NCI-H748 treated with DMSO at 0.1 percent for 48 hours (cell line): ENCODE measurements around the gene ZBTB8A.

ENCODE experiments used
- DNase-seq: peaks from one replicate; lab custom pipeline; 2025; lab: John Stamatoyannopoulos, UW

The ZBTB8A gene

DNA sequence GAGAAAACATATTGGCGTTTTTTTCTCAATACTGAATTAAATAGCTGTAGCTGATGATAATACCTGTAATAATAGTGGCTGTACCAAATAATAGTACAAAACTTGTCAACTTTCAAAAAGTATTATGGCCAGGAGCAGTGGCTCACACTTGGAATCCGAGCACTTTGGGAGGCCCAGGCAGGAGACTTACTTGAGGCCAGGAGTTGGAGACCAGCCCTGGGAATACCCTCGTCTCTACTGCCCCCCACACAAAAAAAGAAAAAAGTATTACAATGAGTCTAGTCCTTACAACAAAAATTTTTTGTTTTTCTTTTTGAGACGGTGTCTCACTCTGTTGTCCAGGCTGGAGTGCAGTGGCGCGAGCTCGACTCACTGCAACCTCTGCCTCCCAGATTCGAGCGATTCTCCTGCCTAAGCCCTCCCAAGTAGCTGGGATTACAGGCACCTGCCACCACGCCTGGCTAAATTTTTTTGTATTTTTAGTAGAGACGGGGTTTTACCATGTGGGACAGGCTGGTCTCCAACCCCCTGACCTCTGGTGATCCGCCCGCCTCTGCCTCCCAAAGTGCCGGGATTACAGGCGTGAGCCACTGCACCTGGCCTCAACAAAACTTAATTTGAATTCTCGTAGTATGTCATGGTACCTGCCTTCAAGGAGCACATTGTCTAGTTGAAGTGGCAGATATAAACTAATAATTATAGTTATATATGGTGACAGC lies 113.2 kb downstream of the ZBTB8A start:
- no peak for DNase-seq
